Effector memory CD4-positive, alpha-beta T cell (primary cell): ENCODE measurements around the gene PPFIA1.
"Not testable (repeated sequence)": the region's sequence is repeated elsewhere in the genome, so short reads cannot be mapped to it uniquely, and the experiment has no call there.

Source experiments
- DNase-seq, 3 donors: peaks; one replicate each; pipeline ENCODE4 v3.0.0-alpha.2; 2020
- H3K27ac ChIP-seq: 2 replicates; pipeline ENCODE4 v1.7.0; 2013; ENCODE audit warnings: mild to moderate bottlenecking, low read length, moderate library complexity; ENCODE audit not compliant: insufficient read depth, poor library complexity, severe bottlenecking
- H3K27me3 ChIP-seq: replicated peaks from 2 replicates; pipeline ENCODE4 v1.7.0; 2013; ENCODE audit warnings: mild to moderate bottlenecking, low read length; ENCODE audit not compliant: insufficient read depth, control insufficient read depth, poor library complexity, severe bottlenecking
- H3K36me3 ChIP-seq: 2 replicates; pipeline ENCODE4 v1.7.0; 2013; ENCODE audit warnings: mild to moderate bottlenecking, low read length, moderate library complexity; ENCODE audit not compliant: control insufficient read depth, insufficient read depth
- H3K4me1 ChIP-seq: 2 replicates; pipeline ENCODE4 v1.7.0; 2013; ENCODE audit warnings: low read length, mild to moderate bottlenecking; ENCODE audit not compliant: control insufficient read depth, insufficient read depth, poor library complexity, severe bottlenecking
- H3K4me3 ChIP-seq: 2 replicates; pipeline ENCODE4 v1.7.0; 2013; ENCODE audit warnings: low read length, low read depth, mild to moderate bottlenecking; ENCODE audit not compliant: insufficient read depth, poor library complexity, severe bottlenecking
- H3K9me3 ChIP-seq: 2 replicates; pipeline ENCODE4 v1.7.0; 2013; ENCODE audit warnings: mild to moderate bottlenecking, low read length, moderate library complexity; ENCODE audit not compliant: control insufficient read depth

Gene PPFIA1

DNA sequence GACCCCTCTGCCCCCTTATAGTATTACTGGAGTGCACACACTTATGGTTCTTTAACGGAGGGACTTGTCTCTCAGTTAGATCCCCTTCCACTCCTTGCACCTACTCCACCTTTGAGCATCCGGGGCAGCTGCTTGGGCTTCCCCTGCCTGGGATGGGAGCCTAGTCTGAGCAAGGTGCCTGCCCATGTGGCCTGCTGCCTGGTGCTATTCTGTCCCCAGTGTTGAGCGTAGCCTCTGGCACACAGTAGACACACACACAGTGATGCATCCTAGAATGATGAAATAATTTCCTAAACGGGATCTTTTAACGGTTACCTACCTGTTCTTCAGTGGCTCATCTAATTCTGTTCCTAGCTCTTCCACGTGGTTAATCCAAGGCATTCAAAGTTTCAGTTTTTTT lies 22.4 kb downstream of the PPFIA1 start:
- peaks cover 16% of the 10 kb centered on the region for H3K36me3 ChIP-seq

DNA sequence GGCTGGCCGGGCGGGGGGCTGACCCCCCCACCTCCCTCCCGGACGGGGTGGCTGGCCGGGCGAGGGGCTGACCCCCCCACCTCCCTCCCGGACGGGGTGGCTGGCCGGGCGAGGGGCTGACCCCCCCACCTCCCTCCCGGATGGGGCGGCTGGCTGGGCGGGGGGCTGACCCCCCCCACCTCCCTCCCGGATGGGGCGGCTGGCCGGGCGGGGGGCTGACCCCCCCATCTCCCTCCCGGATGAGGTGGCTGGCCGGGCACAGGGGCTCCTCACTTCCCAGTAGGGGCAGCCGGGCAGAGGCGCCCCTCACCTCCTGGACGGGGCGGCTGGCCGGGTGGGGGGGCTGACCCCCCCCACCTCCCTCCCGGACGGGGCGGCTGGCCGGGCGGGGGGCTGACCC lies 24.7 kb downstream of the PPFIA1 start:
- DNase-seq, H3K4me1 ChIP-seq, H3K4me3 ChIP-seq, H3K27me3 ChIP-seq, H3K27ac ChIP-seq, H3K9me3 ChIP-seq: not testable (repeated sequence)
- H3K36me3 ChIP-seq: peaks cover 22% of the 10 kb centered on the region

More for the DNA sequence above, 22.4 kb downstream of the PPFIA1 start:
- no peak for DNase-seq
- no peaks in the 10 kb centered on the region for H3K27me3 ChIP-seq
- H3K4me3 ChIP-seq: no peak overlapping the region
- H3K9me3 ChIP-seq: no peaks in the 10 kb centered on the region
- no peaks in the 10 kb centered on the region for H3K4me1 ChIP-seq
- no peak overlapping the region for H3K27ac ChIP-seq

GRCh38 chr11:70296681-70297080 lies 26.2 kb downstream of the PPFIA1 start:
- H3K4me3 ChIP-seq: no peak overlapping the region
- no peaks in the 10 kb centered on the region for H3K9me3 ChIP-seq
- peaks cover 22% of the 10 kb centered on the region for H3K36me3 ChIP-seq
- H3K27me3 ChIP-seq: no peaks in the 10 kb centered on the region
- no peaks in the 10 kb centered on the region for H3K4me1 ChIP-seq
- no peak overlapping the region for H3K27ac ChIP-seq
- DNase-seq: no peak

- no peaks in the 10 kb centered on the region for H3K4me1 ChIP-seq
- peaks cover 22% of the 10 kb centered on the region for H3K36me3 ChIP-seq
- H3K27ac ChIP-seq: no peak overlapping the region
- DNase-seq: no peak
- H3K9me3 ChIP-seq: no peaks in the 10 kb centered on the region
- H3K27me3 ChIP-seq: no peaks in the 10 kb centered on the region
- H3K4me3 ChIP-seq: no peak overlapping the region
Measured at GRCh38 chr11:70297341-70297740, 26.9 kb downstream of the PPFIA1 start.

GRCh38 chr11:70298243-70298915 lies 27.9 kb downstream of the PPFIA1 start:
- H3K4me3 ChIP-seq: no peak overlapping the region
- no peak for DNase-seq
- no peaks in the 10 kb centered on the region for H3K9me3 ChIP-seq
- H3K27ac ChIP-seq: no peak overlapping the region
- no peaks in the 10 kb centered on the region for H3K27me3 ChIP-seq
- H3K4me1 ChIP-seq: no peaks in the 10 kb centered on the region
- H3K36me3 ChIP-seq: peaks cover 14% of the 10 kb centered on the region

GRCh38 chr11:70299636-70300035 lies 29.1 kb downstream of the PPFIA1 start:
- Histone ChIP-seq H3K27ac (no peak overlapping the region), H3K9me3 (no peaks in the 10 kb centered on the region), H3K36me3 (peaks cover 5% of the 10 kb centered on the region), H3K4me1 (no peaks in the 10 kb centered on the region), H3K27me3 (no peaks in the 10 kb centered on the region), H3K4me3 (no peak overlapping the region)
- DNase-seq: no peak

DNA sequence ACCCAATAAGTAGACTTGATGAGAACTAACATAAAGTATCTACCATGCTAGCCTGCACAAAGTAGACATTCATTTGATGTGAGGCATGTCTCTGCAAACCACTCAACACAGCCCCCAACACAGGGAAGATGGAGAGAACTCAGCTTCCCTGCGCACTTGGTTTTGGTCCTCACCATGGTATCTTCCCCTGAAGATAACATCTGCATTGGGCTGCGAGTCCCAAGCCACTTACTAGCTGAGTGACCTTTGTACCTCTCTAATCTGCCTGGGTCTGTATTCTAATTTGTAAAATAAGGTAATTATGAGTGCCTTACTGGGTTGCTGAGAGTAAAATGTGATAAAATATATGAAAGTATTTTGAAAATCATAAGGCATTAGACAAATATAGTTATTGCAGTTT lies 30.7 kb downstream of the PPFIA1 start:
- Histone ChIP-seq H3K4me3 (no peak overlapping the region), H3K36me3 (peaks cover 5% of the 10 kb centered on the region), H3K27ac (no peak overlapping the region), H3K4me1 (no peaks in the 10 kb centered on the region), H3K27me3 (no peaks in the 10 kb centered on the region), H3K9me3 (no peaks in the 10 kb centered on the region)
- no peak for DNase-seq

DNA sequence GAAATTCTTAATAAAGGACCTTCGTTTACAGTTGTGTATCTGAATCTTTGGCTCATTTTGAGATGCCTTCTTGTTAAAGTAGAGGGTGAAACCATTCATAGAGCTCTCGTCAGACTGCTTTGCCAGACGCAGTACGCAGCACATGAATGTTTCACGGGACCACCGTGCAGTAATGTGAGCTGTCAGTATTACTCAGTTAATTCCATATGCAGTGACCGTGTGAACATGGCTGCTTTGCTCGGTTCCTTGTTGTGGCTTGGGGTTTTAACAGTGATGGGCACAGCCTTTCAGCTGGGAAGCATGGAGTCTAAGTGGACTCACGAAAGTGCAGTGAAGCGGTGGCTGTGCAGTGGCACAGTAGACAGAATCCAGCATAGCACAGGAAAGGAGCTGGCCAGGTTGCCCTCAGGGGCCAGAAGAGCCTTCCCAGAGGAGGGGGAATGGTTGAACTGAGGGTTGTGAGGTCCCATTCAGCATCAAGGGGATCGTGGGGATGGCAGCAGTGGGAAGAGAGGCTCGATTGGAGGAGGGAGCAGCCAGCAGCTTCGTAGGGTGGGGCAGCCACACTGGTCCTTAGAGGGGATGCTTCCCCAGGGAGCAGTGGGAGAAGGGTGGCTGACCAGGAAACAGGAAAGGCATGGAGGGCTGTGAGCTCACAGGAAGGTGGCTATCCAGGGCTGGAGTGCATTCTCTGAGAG lies 31.4 kb downstream of the PPFIA1 start:
- no peak overlapping the region for H3K4me3 ChIP-seq
- no peaks in the 10 kb centered on the region for H3K27me3 ChIP-seq
- peaks cover 5% of the 10 kb centered on the region for H3K36me3 ChIP-seq
- no peaks in the 10 kb centered on the region for H3K9me3 ChIP-seq
- DNase-seq: no peak
- H3K27ac ChIP-seq: no peak overlapping the region
- H3K4me1 ChIP-seq: no peaks in the 10 kb centered on the region

GRCh38 chr11:70302419-70302752 lies 31.9 kb downstream of the PPFIA1 start:
- Histone ChIP-seq H3K27me3 (no peaks in the 10 kb centered on the region), H3K9me3 (no peaks in the 10 kb centered on the region), H3K36me3 (peaks cover 5% of the 10 kb centered on the region), H3K4me1 (no peaks in the 10 kb centered on the region), H3K4me3 (no peak overlapping the region), H3K27ac (no peak overlapping the region)
- DNase-seq: no peak

GRCh38 chr11:70303070-70303469 lies 32.6 kb downstream of the PPFIA1 start:
- no peak for DNase-seq

More at GRCh38 chr11:70303070-70303469, 32.6 kb downstream of the PPFIA1 start:
- no peaks in the 10 kb centered on the region for H3K4me1 ChIP-seq
- peaks cover 5% of the 10 kb centered on the region for H3K36me3 ChIP-seq
- no peak overlapping the region for H3K4me3 ChIP-seq
- no peak overlapping the region for H3K27ac ChIP-seq
- H3K9me3 ChIP-seq: no peaks in the 10 kb centered on the region
- no peaks in the 10 kb centered on the region for H3K27me3 ChIP-seq
